K562 (cell line): ENCODE measurements around the gene SRGN. TPM values are rescaled to one million over a fixed set of nuclear protein-coding genes. Genes with fewer than 3 reads are reported as not detected.

Experiments used
- ATAC-seq: fragments of 200-7000 bp; cut with Tn5 transposase; 3 replicates; pipeline ENCODE4 v1.9.1; 2020; ENCODE audit warnings: moderate library complexity
- BruUV-seq: library from RNA; stranded (reverse); fragments of 400-500 nt; replicated peaks from 2 replicates; lab custom pipeline; 2021; lab: Mats Ljungman, UMichigan
- CTCF ChIA-PET: fragments of 300-600 bp; formaldehyde crosslinking; extraction: SDS; loops from one replicate; lab custom pipeline; 2021; ENCODE audit warnings: low intra/inter-chr PET ratio; lab: Yijun Ruan, JAX
- POLR2A ChIA-PET: fragments of 300-600, 350-650 bp; sonication (Branson Sonifier 250); formaldehyde crosslinking; extraction: SDS; loops from one replicate; lab custom pipeline; 2021; ENCODE audit warnings: antibody characterized with exemption, inconsistent platforms; lab: Yijun Ruan, JAX
- DNase-seq, 4 experiments: peaks; one replicate each; pipeline versions ENCODE4 v3.0.0 to v3.0.0-alpha.2; 2011 to 2018; ENCODE audit warnings: low spot score in 3 of 4, mixed read lengths in 3 of 4; ENCODE audit errors: extremely low read depth in 1 of 4
- FAIRE-seq: peaks from 2 replicates; lab custom pipeline; 2011; peaks lifted over from hg19 to GRCh38; lab: Jason Lieb, UNC
- H2AFZ ChIP-seq: 2 replicates; pipeline ENCODE4 v1.6.0; 2011; ENCODE audit warnings: low read depth, low read length, control low read depth, inconsistent platforms
- H3K27ac ChIP-seq: fragments of 200-600 bp; 3 replicates; pipeline ENCODE4 v1.8.0; 2011; ENCODE audit warnings: low read depth, mild to moderate bottlenecking, control low read depth, inconsistent platforms, low read length, moderate library complexity, mixed read lengths; ENCODE audit errors: extremely low read depth
- H3K27me3 ChIP-seq, 2 experiments: fragments of 300-600 bp in 1 of 2; 2 replicates in 1 of 2; 3 replicates in 1 of 2; pipeline versions ENCODE4 v1.6.0 to v1.8.0; 2011; ENCODE audit warnings: inconsistent platforms in 2 of 2, low read length in 2 of 2, mild to moderate bottlenecking in 1 of 2, mixed read lengths in 1 of 2, moderate library complexity in 1 of 2; ENCODE audit not compliant: control insufficient read depth in 2 of 2, insufficient read depth in 2 of 2
- H3K36me3 ChIP-seq: fragments of 300-600 bp; 3 replicates; pipeline ENCODE4 v1.8.0; 2011; ENCODE audit warnings: mild to moderate bottlenecking, low read length, inconsistent platforms; ENCODE audit not compliant: control insufficient read depth, insufficient read depth
- H3K4me1 ChIP-seq, 2 experiments: fragments of 200-600 bp in 1 of 2; replicated peaks in 1 of 2; 2 replicates in 1 of 2; 3 replicates in 1 of 2; pipeline versions ENCODE4 v1.5.1 to v1.8.0; 2011; ENCODE audit warnings: inconsistent platforms in 2 of 2, low read length in 2 of 2, mild to moderate bottlenecking in 1 of 2, mixed read lengths in 1 of 2, moderate library complexity in 1 of 2; ENCODE audit not compliant: control insufficient read depth in 2 of 2, insufficient read depth in 2 of 2
- H3K4me2 ChIP-seq: 2 replicates; pipeline ENCODE4 v1.6.1; 2011; ENCODE audit warnings: low read length, control low read depth, inconsistent platforms, mixed read lengths; ENCODE audit not compliant: insufficient read depth
- H3K4me3 ChIP-seq: fragments of 200-600 bp; sonication (generic), shearing (Covaris generic); 2 replicates; pipeline ENCODE4 v1.5.1; 2016; ENCODE audit warnings: control low read depth, inconsistent platforms
- H3K79me2 ChIP-seq: fragments of 200-600 bp; 3 replicates; pipeline ENCODE4 v1.8.0; 2011; ENCODE audit warnings: low read length, inconsistent platforms; ENCODE audit not compliant: control insufficient read depth, insufficient read depth
- H3K9ac ChIP-seq, 2 experiments: 2 replicates each; pipeline versions ENCODE4 v1.6.0 to v1.6.1; 2011; ENCODE audit warnings: low read depth in 2 of 2, low read length in 2 of 2, control low read depth in 1 of 2, inconsistent platforms in 1 of 2, mild to moderate bottlenecking in 1 of 2, mixed read lengths in 1 of 2; ENCODE audit not compliant: insufficient read depth in 1 of 2
- H3K9me1 ChIP-seq: one replicate; pipeline ENCODE4 v1.6.0; 2011; ENCODE audit warnings: inconsistent platforms, mild to moderate bottlenecking, low read length, moderate library complexity; ENCODE audit not compliant: control insufficient read depth, insufficient read depth
- H3K9me3 ChIP-seq: replicated peaks from 2 replicates; pipeline ENCODE4 v1.5.1; 2011; ENCODE audit warnings: low read depth, low read length, inconsistent platforms; ENCODE audit not compliant: control insufficient read depth, insufficient read depth
- H4K20me1 ChIP-seq: replicated peaks from 2 replicates; pipeline ENCODE4 v1.6.1; 2011; ENCODE audit warnings: low read length, inconsistent platforms, mixed read lengths; ENCODE audit not compliant: control insufficient read depth, insufficient read depth
- COPS2 ChIP-seq: fragments of 450-650 bp; conservative IDR thresholded peaks from 2 replicates; pipeline ENCODE4 v1.6.1; 2016; ENCODE audit warnings: mild to moderate bottlenecking, moderate library complexity
- FIP1L1 ChIP-seq: fragments of 200-400 bp; formaldehyde crosslinking; IDR thresholded peaks from 2 replicates; pipeline ENCODE4 v1.6.1; 2018; ENCODE audit warnings: mild to moderate bottlenecking, low read depth, low read length; ENCODE audit not compliant: poor library complexity, severe bottlenecking
- KHSRP ChIP-seq: fragments of 450-650 bp; IDR thresholded peaks from 2 replicates; pipeline ENCODE4 v1.6.1; 2017
- L3MBTL2 ChIP-seq: fragments of 450-650 bp; IDR thresholded peaks from 2 replicates; pipeline ENCODE4 v1.6.1; 2016; ENCODE audit warnings: mild to moderate bottlenecking, moderate library complexity
- PBX2 ChIP-seq, 2 experiments: IDR thresholded peaks in 1 of 2; conservative IDR thresholded peaks in 1 of 2; 2 replicates each; pipeline ENCODE4 v1.6.1; 2016; ENCODE audit warnings: low read depth in 2 of 2, mild to moderate bottlenecking in 1 of 2, missing compliant biosample characterization in 1 of 2, missing genetic modification characterization in 1 of 2, moderate library complexity in 1 of 2
- PKNOX1 ChIP-seq: fragments of 450-650 bp; IDR thresholded peaks from 2 replicates; pipeline ENCODE4 v1.6.1; 2016
- SMAD1 ChIP-seq: fragments of 150-350 bp; IDR thresholded peaks from 2 replicates; pipeline ENCODE4 v1.6.1; 2014; ENCODE audit warnings: low read length, low read depth; ENCODE audit not compliant: partially characterized antibody
- SMAD4 ChIP-seq: fragments of 250-450 bp; sonication (Bioruptor Pico); conservative IDR thresholded peaks from 2 replicates; pipeline ENCODE4 v1.8.0; 2021; ENCODE audit warnings: inconsistent platforms, mild to moderate bottlenecking, moderate library complexity
- TFAM ChIP-seq: fragments of 250-450 bp; sonication (Bioruptor Pico); conservative IDR thresholded peaks from 2 replicates; pipeline ENCODE4 v1.5.0; 2021; ENCODE audit warnings: mild to moderate bottlenecking, moderate library complexity
- ZNF41 ChIP-seq: fragments of 250-450 bp; sonication (Bioruptor Pico); conservative IDR thresholded peaks from 2 replicates; pipeline ENCODE4 v1.4.0; 2020; ENCODE audit warnings: mild to moderate bottlenecking
- WGBS: fragments of 100-300 bp; shearing (Covaris generic); methylation state at CpG from one replicate; pipeline ENCODE4 v1.1.6; 2016; ENCODE audit warnings: low coverage, mixed read lengths; ENCODE audit not compliant: insufficient coverage; ENCODE audit errors: missing lambda C conversion rate; 5-methylcytosine and 5-hydroxymethylcytosine counted together
- in situ Hi-C: fragments of 300-500 bp; cut with MboI; formaldehyde crosslinking; loops from 4 replicates; pipeline ENCODE4 v1.15.0; 2018; ENCODE audit warnings: inconsistent platforms, mixed read lengths
- intact Hi-C: fragments of 100-400 bp; cut with micrococcal nuclease; formaldehyde crosslinking; loops from 2 replicates; pipeline ENCODE4 v1.14.2; 2022
- polyA plus RNA-seq, 8 experiments: library from polyadenylated mRNA; depleted of rRNA in 4 of 8; stranded (reverse) in 5 of 8; unstranded in 3 of 8; fragments of >200 nt; fragmentation: Nextera tagmentation in 2 of 8; fragmentation: Illumina TruSeq in 1 of 8; extraction: Ambion mirVana in 2 of 8; extraction: Trizol in 1 of 8; gene quantifications; 2 replicates each; pipeline versions ENCODE4 v1.2.1 to v1.2.3, GENCODE V29; 2011 to 2014; ENCODE audit warnings: inconsistent platforms in 1 of 8, missing spikeins in 1 of 8
- total RNA-seq, 7 experiments: library from RNA; depleted of rRNA in 6 of 7; stranded (reverse); fragments of >200 nt in 6 of 7; fragmentation: Illumina TruSeq in 2 of 7; extraction: Trizol in 2 of 7; gene quantifications; 2 replicates each; pipeline versions ENCODE4 v1.2.1 to v1.2.3, GENCODE V29; 2011 to 2021; ENCODE audit warnings: low replicate concordance in 1 of 7
- TF ChIP-seq, protein P1 (sequence below): sonication (generic); formaldehyde crosslinking; IDR thresholded peaks from 2 replicates; pipeline ENCODE4 v1.8.1; 2023; ENCODE audit warnings: missing genetic modification reagents, mild to moderate bottlenecking, borderline replicate concordance

The SRGN gene
- total and polyA plus RNA-seq, 9 of the 15 experiments (the other 6 are each of a cell fraction or from before 2014, with no cell fraction given), result 136 to 304 (median 180) TPM

GRCh38 chr10:69048103-69048502 lies 39.8 kb upstream of the SRGN start:
- intact Hi-C loops, result no loop called here
- DNase-seq, result peak in 1 of 4 experiments; percentile 35
- BruUV-seq, result no TSS peak
- Histone ChIP-seq H3K27ac (no peak overlapping the region), H3K79me2 (no peaks in the 10 kb centered on the region), H2AFZ (peak overlapping the region; percentile 58; the same call in 1 of the 2 replicates), H3K4me3 (no peak overlapping the region), H3K36me3 (no peaks in the 10 kb centered on the region), H4K20me1 (no peaks in the 10 kb centered on the region), H3K4me2 (no peak overlapping the region), H3K4me1 (peaks cover 11 to 22% of the 10 kb centered on the region in 2 experiments; a peak in 4 of 5 replicates), H3K9me3 (no peaks in the 10 kb centered on the region), H3K9me1 (no peaks in the 10 kb centered on the region), H3K27me3 (no peaks in the 10 kb centered on the region), H3K9ac (peak overlapping the region in 1 of 2 experiments; percentile 61; a peak in 1 of 4 replicates)
- WGBS, result 51% methylated on average over 8 of the region's 8 CpGs
- ATAC-seq, result peak; percentile 28; the same call in 2 of the 3 replicates
- ChIA-PET CTCF (no interaction called here), POLR2A (interaction anchor here (0.6 to 1.6 kb wide), 4 partner anchors 8 to 32 kb away, joined by 3 to 5 read pairs (median 4); no protein-coding TSS in a partner anchor)
- in situ Hi-C loops, result no loop called here
- no peak for FAIRE-seq
- no peak for TF ChIP-seq ZNF41
- TF ChIP-seq SMAD4 (CRISPR knock-in tag), result no peak
- TF ChIP-seq TFAM (CRISPR knock-in tag), result no peak
- TF ChIP-seq KHSRP, result no peak
- TF ChIP-seq SMAD1, result no peak
- no peak for TF ChIP-seq COPS2
- TF ChIP-seq, protein P1, sequence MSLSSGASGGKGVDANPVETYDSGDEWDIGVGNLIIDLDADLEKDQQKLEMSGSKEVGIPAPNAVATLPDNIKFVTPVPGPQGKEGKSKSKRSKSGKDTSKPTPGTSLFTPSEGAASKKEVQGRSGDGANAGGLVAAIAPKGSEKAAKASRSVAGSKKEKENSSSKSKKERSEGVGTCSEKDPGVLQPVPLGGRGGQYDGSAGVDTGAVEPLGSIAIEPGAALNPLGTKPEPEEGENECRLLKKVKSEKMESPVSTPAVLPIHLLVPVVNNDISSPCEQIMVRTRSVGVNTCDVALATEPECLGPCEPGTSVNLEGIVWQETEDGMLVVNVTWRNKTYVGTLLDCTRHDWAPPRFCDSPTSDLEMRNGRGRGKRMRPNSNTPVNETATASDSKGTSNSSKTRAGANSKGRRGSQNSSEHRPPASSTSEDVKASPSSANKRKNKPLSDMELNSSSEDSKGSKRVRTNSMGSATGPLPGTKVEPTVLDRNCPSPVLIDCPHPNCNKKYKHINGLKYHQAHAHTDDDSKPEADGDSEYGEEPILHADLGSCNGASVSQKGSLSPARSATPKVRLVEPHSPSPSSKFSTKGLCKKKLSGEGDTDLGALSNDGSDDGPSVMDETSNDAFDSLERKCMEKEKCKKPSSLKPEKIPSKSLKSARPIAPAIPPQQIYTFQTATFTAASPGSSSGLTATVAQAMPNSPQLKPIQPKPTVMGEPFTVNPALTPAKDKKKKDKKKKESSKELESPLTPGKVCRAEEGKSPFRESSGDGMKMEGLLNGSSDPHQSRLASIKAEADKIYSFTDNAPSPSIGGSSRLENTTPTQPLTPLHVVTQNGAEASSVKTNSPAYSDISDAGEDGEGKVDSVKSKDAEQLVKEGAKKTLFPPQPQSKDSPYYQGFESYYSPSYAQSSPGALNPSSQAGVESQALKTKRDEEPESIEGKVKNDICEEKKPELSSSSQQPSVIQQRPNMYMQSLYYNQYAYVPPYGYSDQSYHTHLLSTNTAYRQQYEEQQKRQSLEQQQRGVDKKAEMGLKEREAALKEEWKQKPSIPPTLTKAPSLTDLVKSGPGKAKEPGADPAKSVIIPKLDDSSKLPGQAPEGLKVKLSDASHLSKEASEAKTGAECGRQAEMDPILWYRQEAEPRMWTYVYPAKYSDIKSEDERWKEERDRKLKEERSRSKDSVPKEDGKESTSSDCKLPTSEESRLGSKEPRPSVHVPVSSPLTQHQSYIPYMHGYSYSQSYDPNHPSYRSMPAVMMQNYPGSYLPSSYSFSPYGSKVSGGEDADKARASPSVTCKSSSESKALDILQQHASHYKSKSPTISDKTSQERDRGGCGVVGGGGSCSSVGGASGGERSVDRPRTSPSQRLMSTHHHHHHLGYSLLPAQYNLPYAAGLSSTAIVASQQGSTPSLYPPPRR (CRISPR knock-in tag), result no peak
- TF ChIP-seq FIP1L1, result no peak
- TF ChIP-seq L3MBTL2, result peak; percentile 42; the same call in 1 of the 2 replicates
- no peak for TF ChIP-seq PBX2 (CRISPR knock-in tag; IDR thresholded peaks at IDR 0.05; ENCODE audit: low read depth)
- 0 out of 2 replicates have a peak, but pooled peaks have one; percentile 34 for TF ChIP-seq PBX2 (tag; conservative IDR thresholded peaks at IDR 0.05; ENCODE audit: low read depth)
- peak; percentile 73 for TF ChIP-seq PKNOX1
